ENCODE results near the gene PPT2.
A peak's percentile ranks its signal among the peaks of the same experiment; 100 is the strongest.

The PPT2 gene

GRCh38 chr6:32194388-32194787 lies 40.4 kb downstream of the PPT2 start:
- TF ChIP-seq CTCF (IDR thresholded peaks at IDR 0.05; ENCODE audit: low read depth, low read length, missing control alignments), result no peak
- no peak overlapping the region for H3K4me3 ChIP-seq (replicated peaks; ENCODE audit: low read depth, low read length)
- no peak for DNase-seq (ENCODE audit: extremely low read depth, low read depth)

DNA sequence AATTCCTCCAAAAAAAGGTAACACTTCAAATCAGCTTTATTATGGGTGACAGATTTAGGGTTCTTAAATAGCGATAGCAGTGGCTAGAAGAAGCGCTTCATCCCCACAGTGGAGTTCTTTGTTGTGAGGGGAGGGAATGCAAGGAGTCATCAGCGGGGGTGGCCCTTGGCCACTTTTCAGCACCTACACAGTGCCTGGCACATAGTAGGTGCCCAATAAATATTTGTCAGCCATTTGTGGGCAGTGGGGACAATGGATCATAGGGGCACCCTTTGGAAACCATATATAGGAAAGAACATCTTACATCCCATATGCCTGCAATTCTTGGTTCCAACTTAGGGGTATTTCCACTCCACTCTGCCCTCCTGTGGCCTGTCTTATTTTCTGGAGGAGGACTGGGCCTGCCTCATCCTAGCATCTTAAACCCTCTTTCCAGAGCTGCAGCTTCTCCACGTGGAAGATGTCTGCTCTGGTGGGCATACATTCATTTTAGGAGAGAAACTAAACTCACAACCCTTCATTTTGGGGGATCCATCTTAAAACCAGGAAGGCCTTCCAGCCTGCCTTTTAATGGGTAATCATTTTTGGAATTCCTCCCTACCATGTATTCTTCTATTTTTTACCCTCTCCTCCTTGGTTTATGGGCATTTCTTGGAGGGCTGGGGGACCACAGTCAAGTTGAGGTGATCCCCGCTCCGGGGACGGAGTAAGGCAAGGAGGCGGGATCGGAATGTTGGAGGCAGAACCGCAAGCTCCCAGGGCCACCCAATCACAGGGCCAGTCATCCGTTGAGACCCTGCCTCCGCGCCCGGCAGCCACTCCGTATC lies 41.1 kb downstream of the PPT2 start:
- DNase-seq (ENCODE audit: extremely low read depth, low read depth), result no peak
- peak; percentile 47 for TF ChIP-seq CTCF (IDR thresholded peaks at IDR 0.05; ENCODE audit: low read depth, low read length, missing control alignments)
- peak overlapping the region; percentile 38 for H3K4me3 ChIP-seq (replicated peaks; ENCODE audit: low read depth, low read length)

DNA sequence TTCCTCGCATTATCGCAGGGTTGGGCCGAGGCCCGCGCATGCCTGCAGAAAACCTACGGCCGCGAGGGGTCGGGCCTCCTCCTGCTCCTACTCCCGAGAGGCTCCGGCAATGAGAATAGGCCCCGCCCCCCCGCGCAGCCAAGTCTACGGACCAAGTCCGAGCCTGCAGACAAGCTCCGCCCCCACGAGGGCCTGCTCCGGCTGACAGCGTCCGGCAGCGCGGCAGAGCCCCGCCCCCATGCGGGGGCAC lies 41.6 kb downstream of the PPT2 start:
- H3K4me3 ChIP-seq (replicated peaks; ENCODE audit: low read depth, low read length), result peak overlapping the region; percentile 68
- DNase-seq (ENCODE audit: extremely low read depth, low read depth), result peak; percentile 96
- TF ChIP-seq CTCF (IDR thresholded peaks at IDR 0.05; ENCODE audit: low read depth, low read length, missing control alignments), result peak; percentile 31

DNA sequence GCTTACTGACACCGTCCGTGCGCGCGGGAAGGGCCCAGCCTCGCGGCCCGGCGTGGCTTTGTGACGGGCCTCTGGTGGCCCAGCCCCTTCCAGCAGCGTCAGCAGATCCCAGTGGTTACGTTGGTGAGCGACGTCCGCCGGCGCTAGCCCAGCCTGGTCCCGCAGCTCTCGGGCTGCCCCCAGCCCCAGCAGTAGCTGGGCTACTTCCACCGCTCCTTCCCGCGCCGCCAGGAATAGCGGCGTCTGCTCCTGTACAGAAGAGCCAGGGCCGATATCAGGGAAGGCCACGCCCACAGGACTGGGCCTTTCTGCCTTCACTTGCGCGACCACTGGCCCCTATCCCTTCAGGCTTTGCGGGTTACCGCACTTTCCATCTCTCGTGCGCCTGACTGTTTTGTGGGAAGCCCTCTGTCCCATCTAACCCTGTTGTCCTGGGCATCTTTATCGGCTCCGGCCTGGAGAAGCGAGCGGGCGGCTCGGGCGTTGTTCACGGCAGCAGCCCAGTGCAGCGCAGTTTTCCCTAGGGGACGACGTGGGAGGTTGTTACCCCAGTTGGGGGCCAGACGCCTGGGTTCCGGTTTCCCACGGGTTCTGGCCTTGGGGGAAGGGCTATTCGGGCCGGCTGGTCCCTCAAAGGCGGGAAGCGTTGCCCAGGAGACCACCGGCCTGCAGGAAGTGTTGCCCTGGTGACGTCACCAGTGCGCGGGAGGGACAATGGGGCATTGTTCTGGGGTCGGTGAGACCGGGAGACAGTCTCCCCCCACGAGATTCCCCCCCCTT lies 42.2 kb downstream of the PPT2 start:
- no peak for DNase-seq (ENCODE audit: extremely low read depth, low read depth)
- H3K4me3 ChIP-seq (replicated peaks; ENCODE audit: low read depth, low read length), result peak overlapping the region; percentile 68
- TF ChIP-seq CTCF (IDR thresholded peaks at IDR 0.05; ENCODE audit: low read depth, low read length, missing control alignments), result no peak

GRCh38 chr6:32196682-32197616 lies 43.0 kb downstream of the PPT2 start:
- H3K4me3 ChIP-seq (replicated peaks; ENCODE audit: low read depth, low read length), result peak overlapping the region; percentile 68
- no peak for DNase-seq (ENCODE audit: extremely low read depth, low read depth)
- TF ChIP-seq CTCF (IDR thresholded peaks at IDR 0.05; ENCODE audit: low read depth, low read length, missing control alignments), result no peak

DNA sequence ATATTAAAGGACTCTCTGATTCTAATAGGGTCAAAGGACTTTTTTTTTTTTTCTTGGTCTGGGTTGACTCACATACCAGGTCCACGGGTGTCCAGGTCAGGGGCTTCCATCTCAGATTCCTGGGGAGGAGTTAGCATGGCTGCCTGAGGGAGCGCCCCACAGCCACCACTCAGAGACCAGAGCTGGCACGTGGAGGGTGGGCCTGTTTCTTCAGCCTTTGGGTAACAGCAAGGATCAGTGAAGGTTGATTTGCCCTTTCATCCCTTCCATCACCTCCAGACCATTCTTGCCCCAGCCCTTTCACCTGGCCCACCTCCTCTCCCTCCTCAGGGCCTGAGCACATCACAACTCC lies 44.4 kb downstream of the PPT2 start:
- no peak for TF ChIP-seq CTCF (IDR thresholded peaks at IDR 0.05; ENCODE audit: low read depth, low read length, missing control alignments)
- no peak overlapping the region for H3K4me3 ChIP-seq (replicated peaks; ENCODE audit: low read depth, low read length)
- DNase-seq (ENCODE audit: extremely low read depth, low read depth), result no peak

All from HFF-Myc (cell line).